DOHH2 (cell line): ENCODE measurements around the gene FOXRED2.

Experiments used
- CTCF ChIP-seq: fragments of 200-600 bp; sonication (generic); IDR thresholded peaks from one replicate; pipeline ENCODE4 v1.5.1; 2014; ENCODE audit warnings: antibody characterized with exemption, mild to moderate bottlenecking, low read depth, low read length; ENCODE audit not compliant: poor library complexity, severe bottlenecking
- EZH2phosphoT487 ChIP-seq: fragments of 200-600 bp; sonication (generic); IDR thresholded peaks from 2 replicates; pipeline ENCODE4 v1.6.1; 2017; ENCODE audit warnings: borderline replicate concordance, mild to moderate bottlenecking, antibody characterized with exemption, low read length, moderate library complexity, mixed read lengths

GRCh38 chr22:36486619-36487384 lies 20.0 kb downstream of the FOXRED2 start:
- TF ChIP-seq CTCF (peak; percentile 77), EZH2phosphoT487 (no peak)
